Epidermal melanocyte (primary cell): Measurements from ENCODE around the gene ABCE1.
"Not testable (repeated sequence)": the region's sequence is repeated elsewhere in the genome, so short reads cannot be mapped to it uniquely, and the experiment has no call there.

Source experiments
- DNase-seq: peaks from one replicate; pipeline ENCODE4 v3.0.0; 2011; ENCODE audit warnings: low spot score; ENCODE audit not compliant: insufficient read length

The ABCE1 gene

DNA sequence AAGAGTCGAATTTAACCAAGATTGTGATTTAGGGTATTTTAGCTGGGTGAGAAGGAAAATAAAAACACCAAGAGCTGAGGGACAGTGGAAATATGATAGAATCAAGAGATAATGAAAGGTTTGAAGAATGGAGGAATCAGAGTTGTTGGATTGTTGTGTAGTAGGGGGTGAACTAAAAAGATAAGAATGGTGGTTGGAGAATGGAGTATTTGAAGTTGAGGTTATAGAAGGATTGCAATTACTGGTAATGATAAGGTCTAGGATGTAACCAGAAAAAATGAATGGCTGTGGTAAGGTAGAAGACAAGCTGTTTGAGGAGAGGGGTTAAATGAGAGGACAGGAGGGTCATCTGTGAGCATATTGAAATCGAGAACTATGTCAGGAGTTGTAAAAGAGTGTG is 4.5 kb downstream of the ABCE1 start:
- DNase-seq: no peak

DNA sequence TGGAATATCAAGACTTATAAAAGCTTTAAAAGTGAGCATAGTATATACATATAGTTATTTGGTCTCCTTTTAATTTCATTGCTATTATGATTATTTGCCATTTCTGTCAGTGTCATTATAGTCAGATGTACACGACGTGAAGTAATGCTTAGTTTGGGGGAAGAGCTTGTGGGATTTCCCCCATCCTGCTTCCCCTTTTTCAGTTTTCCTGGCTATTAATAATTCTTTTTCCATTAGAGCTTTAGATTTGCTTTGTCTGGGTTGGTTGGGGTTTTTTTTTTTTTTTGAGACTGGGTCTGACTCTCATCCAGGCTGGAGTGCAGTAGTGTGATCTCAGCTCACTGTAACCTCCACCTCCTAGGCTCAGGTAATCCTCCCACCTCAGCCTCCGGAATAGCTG is 5.4 kb downstream of the ABCE1 start:
- no peak for DNase-seq

- no peak for DNase-seq
These were observed 9.0 kb downstream of the ABCE1 start for GRCh38 chr4:145107126-145107525.

DNA sequence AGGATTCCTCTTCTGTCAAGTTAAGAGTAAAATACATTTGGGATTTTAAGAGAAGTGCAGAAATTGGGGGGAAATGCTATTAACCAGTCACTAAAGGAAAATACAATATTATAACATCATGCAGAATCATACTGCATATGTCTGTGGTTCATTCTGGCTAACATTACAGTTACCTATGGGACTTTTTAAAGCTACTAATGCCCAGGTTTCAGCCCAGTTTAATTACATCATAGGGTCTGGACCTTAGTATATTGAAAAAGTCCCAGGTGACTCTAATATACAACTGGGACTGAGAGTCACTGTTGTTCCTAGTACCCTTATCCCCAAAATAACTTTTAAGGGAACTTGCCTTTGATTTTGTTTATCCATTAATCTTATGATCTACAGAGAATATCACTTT is 10.0 kb downstream of the ABCE1 start:
- DNase-seq: no peak

DNA sequence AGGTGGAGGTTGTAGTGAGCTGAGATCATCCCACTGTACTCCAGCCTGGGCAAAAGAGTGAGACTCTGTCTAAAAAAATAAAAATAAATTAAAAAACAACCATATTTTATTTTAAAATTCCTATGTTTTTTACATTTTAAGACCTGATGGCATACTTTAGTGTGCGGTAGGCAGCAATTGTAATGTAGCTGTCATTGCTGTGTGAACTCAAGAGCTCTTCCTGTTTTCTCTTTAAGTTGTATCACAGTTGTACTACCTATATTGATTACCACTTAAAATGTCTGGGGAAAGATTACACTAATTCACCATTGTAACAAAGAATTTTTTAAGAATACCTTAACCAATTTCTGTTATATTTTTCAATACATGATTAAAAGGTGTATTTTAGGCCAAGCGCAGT is 27.3 kb downstream of the ABCE1 start:
- DNase-seq: no peak

DNA sequence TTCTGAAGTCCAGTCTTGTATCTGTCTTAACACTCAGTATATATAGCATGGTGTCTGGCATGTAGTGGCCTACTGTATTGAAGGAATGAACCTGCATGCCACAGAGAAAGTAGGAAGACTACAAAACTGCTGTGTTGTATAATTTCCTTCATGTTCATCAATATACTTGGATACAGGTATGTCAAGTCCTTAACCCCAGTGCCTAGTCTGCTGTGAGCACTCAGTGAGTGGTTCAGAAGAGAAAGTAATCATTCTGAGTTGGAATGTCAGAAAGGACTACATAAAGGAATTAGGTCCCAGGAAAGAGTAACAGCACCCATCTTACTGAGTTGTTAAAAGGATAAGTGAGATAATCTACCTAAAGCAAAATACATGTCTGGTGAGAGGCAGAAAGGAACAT is 32.0 kb downstream of the ABCE1 start:
- DNase-seq: no peak

DNA sequence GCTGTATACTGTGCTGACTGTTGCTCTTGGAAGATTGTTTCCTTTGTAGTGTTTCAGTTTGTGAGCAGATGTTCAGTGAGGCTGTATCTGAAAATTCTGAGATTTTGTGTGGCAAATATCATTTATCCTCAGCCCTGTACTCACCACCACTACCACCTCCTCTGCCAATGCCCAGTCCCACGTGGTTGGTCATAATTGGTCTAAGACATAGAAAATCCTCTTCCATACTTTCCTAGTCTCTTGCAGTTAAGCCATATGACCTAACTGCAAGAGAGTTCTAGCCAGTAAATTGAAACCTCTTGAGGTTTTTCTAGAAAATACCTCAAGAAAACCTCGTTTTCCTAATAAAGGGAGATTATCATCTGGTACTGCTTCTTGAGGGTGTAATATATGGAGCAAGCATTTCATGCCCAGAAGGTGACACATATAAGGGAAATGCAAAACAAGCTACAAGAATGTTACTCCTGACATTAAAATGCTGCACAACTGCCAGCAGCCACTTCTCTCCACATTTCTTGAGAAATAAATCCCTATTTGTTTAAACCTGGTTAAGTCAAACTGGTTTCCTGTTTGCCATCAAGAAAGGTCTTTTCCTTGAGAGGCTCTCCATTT is 32.8 kb downstream of the ABCE1 start:
- no peak for DNase-seq

DNA sequence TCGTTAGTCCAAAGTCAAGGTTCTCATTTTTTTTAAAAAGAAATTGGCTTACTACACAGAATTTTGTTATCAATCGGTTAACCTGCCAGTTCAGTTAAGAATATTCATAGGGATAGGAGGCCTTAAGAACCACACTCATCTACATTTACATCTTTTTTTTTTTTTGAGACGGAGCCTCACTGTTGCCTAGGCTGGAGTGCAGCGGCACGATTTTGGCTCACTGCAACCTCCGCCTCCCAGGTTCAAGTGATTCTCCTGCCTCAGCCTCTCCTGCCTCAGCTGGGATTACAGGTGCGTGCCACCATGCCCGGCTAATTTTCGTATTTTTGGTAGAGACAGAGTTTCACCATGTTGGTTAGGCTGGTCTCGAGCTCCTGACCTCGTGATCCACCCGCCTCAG is 33.7 kb downstream of the ABCE1 start:
- DNase-seq: no peak

GRCh38 chr4:145132511-145133098 is 34.5 kb downstream of the ABCE1 start:
- no peak for DNase-seq

GRCh38 chr4:145136219-145136618 is 38.1 kb downstream of the ABCE1 start:
- DNase-seq: not testable (repeated sequence)

DNA sequence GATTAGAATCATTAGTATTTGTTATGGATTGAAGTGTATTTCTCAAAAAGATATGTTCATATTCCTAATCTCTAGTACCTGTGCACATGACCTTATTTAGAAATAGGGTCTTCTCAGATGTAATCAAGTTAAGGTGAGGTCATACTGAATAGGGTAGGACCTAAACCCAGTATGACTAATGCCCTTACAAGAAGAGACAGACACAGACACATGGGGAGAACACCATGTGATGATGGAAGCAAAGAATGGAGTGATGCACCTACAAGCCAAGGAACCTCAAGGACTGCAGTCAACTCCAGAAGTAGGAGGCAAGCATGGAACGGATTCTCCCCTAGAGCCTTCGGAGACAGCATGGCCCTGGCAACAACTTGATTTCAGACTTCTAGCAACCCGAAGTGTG is 50.9 kb downstream of the ABCE1 start:
- no peak for DNase-seq

DNA sequence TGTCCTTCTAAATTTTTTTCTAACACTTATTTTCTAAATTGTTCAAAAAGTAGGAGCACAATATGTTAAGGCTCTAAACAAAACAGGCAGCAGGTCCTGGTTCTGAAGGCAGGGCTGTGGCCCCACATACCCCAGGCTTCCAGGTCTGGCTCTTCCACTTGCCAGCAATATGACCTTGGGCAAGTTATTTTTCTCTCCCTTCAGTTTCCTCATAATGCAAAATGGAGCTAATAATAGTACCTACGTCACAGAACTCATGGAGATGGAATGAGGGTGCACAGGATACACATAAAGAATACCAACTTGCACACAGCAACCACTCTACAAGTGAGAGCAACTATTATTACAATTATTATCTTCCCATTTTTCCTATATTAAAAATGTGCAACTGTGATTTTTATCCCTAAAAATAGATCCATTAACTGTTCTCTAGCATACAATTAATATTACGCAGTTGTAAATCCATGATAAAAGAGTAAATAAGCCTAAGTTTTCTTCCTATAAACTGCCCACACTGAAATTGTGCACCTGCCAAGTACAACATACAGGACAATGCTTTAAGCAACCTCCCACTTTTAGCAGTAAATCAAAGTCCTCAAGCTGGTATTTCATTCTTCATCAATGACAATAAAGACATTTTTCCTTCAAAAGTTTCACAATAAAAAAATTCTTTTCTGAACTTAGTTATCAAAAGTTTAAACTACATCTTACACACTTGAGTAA is 55.2 kb downstream of the ABCE1 start:
- no peak for DNase-seq

DNA sequence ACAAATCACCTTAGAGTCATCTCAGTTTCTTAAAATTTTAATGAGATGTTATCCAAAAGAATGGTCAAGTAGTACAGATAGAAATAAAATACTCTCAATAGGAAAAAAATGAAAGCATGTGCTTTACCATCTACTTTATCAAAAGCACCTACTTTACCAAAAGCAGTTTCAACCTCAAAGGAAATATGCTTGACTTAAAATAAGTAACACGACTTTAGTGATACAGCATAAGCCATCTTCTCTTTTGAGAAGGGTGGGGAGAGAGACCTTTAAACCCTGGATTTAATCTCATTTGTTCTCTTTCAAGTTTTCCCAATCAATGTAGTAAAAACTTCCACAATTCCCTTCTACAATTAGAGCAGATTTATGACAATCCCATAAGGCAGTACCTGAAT is 55.8 kb downstream of the ABCE1 start:
- no peak for DNase-seq

DNA sequence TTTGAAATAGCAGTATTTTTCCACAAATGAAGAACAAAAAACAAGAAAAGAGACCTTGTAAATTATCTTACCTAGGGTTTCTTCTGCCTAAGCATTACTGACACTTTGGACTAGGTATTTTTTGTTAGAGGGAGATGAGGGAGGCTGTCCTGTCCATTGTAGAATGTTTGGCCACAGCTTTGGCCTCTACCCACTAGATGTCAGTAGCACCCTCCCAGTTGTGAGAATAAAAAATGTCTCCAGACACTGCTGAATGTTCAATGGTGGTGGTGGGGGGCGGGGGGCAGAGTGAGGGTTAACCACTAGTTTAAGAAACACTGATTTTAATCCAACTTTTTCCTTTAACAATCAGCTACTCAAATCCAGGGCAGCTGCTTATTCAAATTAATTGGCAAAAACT is 56.5 kb downstream of the ABCE1 start:
- DNase-seq: no peak

DNA sequence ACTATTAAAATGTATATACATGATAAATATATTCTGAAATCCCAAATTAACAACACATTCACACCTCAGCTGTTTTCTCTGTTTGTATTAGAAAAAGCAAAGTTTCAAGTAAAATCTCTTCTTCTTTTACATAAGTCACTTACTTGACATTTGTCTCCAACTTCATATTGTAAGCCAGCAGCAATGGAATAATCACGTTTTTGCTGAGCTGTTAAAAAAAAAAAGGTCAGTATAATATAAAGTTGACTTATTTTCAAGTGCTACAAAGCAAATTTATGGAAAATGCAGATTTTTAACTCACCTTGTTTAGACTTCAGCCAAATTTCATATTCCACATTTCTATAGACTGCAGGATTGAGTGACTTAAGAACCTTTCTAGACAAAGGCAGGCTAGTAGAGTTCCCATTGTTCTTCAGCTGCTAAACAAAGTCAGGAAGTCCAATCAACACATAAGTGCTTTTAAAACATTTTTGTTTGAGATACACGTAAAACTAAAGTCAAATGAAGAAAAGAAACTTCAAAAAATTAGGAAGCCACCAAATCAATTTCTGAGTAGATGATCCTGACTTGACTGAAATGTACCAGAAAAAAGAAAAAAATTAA is 57.3 kb downstream of the ABCE1 start:
- no peak for DNase-seq

- no peak for DNase-seq
These were observed 58.9 kb downstream of the ABCE1 start for GRCh38 chr4:145156986-145157385.

DNA sequence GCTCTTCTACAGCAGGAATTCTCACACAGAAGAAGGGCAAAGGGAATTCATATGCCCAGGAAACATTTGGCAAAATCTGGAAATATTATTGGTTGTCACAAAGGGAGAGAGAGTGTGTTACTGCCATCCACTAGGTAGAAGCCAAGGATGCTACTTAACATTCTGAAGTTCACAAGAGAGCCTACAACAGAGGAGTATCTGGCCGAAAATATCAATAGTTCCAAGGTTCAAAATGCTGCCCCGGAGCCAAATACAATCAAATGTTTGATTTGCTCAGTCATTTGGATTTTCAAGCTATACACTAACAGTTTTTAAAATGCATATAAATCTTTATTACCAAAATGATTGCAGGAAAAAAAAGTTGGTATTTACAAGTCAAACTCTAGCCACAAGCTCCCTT is 63.4 kb downstream of the ABCE1 start:
- no peak for DNase-seq

DNA sequence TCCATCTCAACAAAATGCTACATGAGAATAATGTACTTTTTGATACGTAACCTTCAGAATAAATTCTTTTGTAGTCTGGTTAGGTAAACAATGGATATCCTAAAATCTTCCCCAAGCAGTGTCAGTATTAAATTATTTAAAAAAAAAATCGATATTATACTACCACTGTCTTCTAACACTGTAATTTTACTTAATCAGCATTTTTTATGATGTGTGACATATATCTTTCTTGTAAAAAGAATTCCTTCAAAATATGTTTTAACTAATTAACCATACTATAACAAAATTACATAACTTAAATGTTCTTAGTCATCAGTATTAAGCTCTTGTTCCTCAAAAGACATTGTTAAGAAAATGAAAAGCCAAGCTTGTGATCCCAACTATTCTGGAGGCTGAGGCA is 69.8 kb downstream of the ABCE1 start:
- no peak for DNase-seq

GRCh38 chr4:145168581-145169187 is 70.6 kb downstream of the ABCE1 start:
- DNase-seq: no peak

DNA sequence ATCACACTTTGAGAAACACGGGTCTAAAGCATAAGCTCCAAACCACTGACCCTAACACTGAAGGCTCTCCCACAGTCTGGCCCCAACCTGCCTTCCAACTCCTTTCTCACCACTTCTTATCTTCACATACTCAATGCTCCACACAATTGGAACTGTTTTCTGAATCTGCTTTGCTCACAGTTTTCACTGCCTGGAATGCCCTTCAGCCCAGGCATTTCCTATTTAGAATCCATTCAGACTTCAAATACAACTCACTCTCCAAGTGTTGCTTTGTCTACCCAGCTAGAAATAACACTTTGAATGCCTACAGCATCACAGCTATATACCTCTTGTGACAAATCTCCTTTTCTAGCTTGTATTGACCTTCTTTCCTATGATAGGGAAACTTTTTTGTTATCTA is 72.1 kb downstream of the ABCE1 start:
- no peak for DNase-seq

- no peak for DNase-seq
These were observed 73.8 kb downstream of the ABCE1 start for GRCh38 chr4:145171911-145172310.
